IMR-90 (cell line): ENCODE data around the gene PPDPF. TPM values are rescaled to one million over a fixed set of nuclear protein-coding genes. Genes with fewer than 3 reads are reported as not detected.

Experiments used
- ATAC-seq: fragments of 200-7000 bp; cut with Tn5 transposase; 2 replicates; pipeline ENCODE4 v1.9.1; 2020; ENCODE audit warnings: low read depth, mild to moderate bottlenecking, moderate library complexity
- BruUV-seq: library from RNA; stranded (reverse); fragments of 400-500 nt; replicated peaks from 2 replicates; lab custom pipeline; 2021; lab: Mats Ljungman, UMichigan
- CTCF ChIA-PET: fragments of 300-600 bp; formaldehyde crosslinking; extraction: SDS; loops from one replicate; lab custom pipeline; 2021; ENCODE audit warnings: antibody characterized with exemption; lab: Yijun Ruan, JAX
- POLR2A ChIA-PET: fragments of 300-600 bp; sonication (Branson Sonifier 250); formaldehyde crosslinking; loops from one replicate; lab custom pipeline; 2022; ENCODE audit warnings: antibody characterized with exemption; ENCODE audit not compliant: unreplicated experiment; lab: Charles Lee
- DNase-seq: peaks from one replicate; pipeline ENCODE4 v3.0.0; 2013
- H2AFZ ChIP-seq: replicated peaks from 2 replicates; pipeline ENCODE3; 2013; ENCODE audit warnings: low read length, mild to moderate bottlenecking; ENCODE audit not compliant: poor library complexity
- H2AK5ac ChIP-seq: 2 replicates; pipeline ENCODE4 v1.6.1; 2013; ENCODE audit warnings: low read depth, low read length, inconsistent platforms
- H2AK9ac ChIP-seq: replicated peaks from 2 replicates; pipeline ENCODE3; 2013; ENCODE audit warnings: mild to moderate bottlenecking, low read depth, low read length, moderate library complexity; ENCODE audit not compliant: poor library complexity
- H2BK120ac ChIP-seq: 2 replicates; pipeline ENCODE4 v1.6.1; 2013; ENCODE audit warnings: low read depth, low read length, inconsistent platforms
- H2BK15ac ChIP-seq: 3 replicates; pipeline ENCODE4 v1.6.1; 2013; ENCODE audit warnings: low read depth, low read length, inconsistent platforms
- H2BK20ac ChIP-seq: 2 replicates; pipeline ENCODE4 v1.6.1; 2013; ENCODE audit warnings: low read depth, mild to moderate bottlenecking, inconsistent platforms, low read length, moderate library complexity
- H2BK5ac ChIP-seq: 2 replicates; pipeline ENCODE4 v1.6.1; 2013; ENCODE audit warnings: mild to moderate bottlenecking, low read depth, low read length, inconsistent platforms; ENCODE audit not compliant: poor library complexity, severe bottlenecking
- H3K14ac ChIP-seq: replicated peaks from 2 replicates; pipeline ENCODE4 v1.6.1; 2013; ENCODE audit warnings: low read depth, low read length, inconsistent platforms
- H3K18ac ChIP-seq: 2 replicates; pipeline ENCODE4 v1.6.1; 2013; ENCODE audit warnings: low read depth, low read length, control low read depth
- H3K23ac ChIP-seq: 2 replicates; pipeline ENCODE4 v1.6.1; 2013; ENCODE audit warnings: low read depth, low read length, inconsistent platforms
- H3K27ac ChIP-seq: 2 replicates; pipeline ENCODE4 v1.5.1; 2013; ENCODE audit warnings: mild to moderate bottlenecking, control low read depth, low read length; ENCODE audit not compliant: insufficient read depth
- H3K27me3 ChIP-seq: 2 replicates; pipeline ENCODE4 v1.6.1; 2013; ENCODE audit warnings: low read length; ENCODE audit not compliant: control insufficient read depth, insufficient read depth
- H3K36me3 ChIP-seq: 2 replicates; pipeline ENCODE4 v1.6.1; 2013; ENCODE audit warnings: low read length, mixed read lengths; ENCODE audit not compliant: control insufficient read depth, insufficient read depth
- H3K4ac ChIP-seq: 2 replicates; pipeline ENCODE4 v1.6.1; 2013; ENCODE audit warnings: low read depth, low read length, inconsistent platforms
- H3K4me1 ChIP-seq: 2 replicates; pipeline ENCODE4 v1.6.1; 2013; ENCODE audit warnings: low read length, mixed read lengths; ENCODE audit not compliant: control insufficient read depth, insufficient read depth
- H3K4me2 ChIP-seq: 2 replicates; pipeline ENCODE4 v1.6.1; 2013; ENCODE audit warnings: low read depth, mild to moderate bottlenecking, control low read depth, low read length, moderate library complexity
- H3K4me3 ChIP-seq: 2 replicates; pipeline ENCODE4 v1.5.1; 2013; ENCODE audit warnings: low read depth, mild to moderate bottlenecking, control low read depth, low read length, moderate library complexity; ENCODE audit not compliant: insufficient read depth
- H3K56ac ChIP-seq: 2 replicates; pipeline ENCODE4 v1.6.1; 2013; ENCODE audit warnings: low read length, inconsistent platforms; ENCODE audit not compliant: insufficient read depth; ENCODE audit errors: extremely low read depth
- H3K79me1 ChIP-seq, 2 experiments: 2 replicates each; pipeline ENCODE4 v1.6.1; 2013; ENCODE audit warnings: low read length in 2 of 2, inconsistent platforms in 1 of 2, low read depth in 1 of 2
- H3K9ac ChIP-seq: 2 replicates; pipeline ENCODE4 v1.6.1; 2013; ENCODE audit warnings: low read depth, low read length, control low read depth
- H3K9me1 ChIP-seq: 2 replicates; pipeline ENCODE4 v1.6.1; 2013; ENCODE audit warnings: low read length, inconsistent platforms; ENCODE audit not compliant: insufficient read depth
- H3K9me3 ChIP-seq: 2 replicates; pipeline ENCODE4 v1.6.1; 2013; ENCODE audit warnings: low read length; ENCODE audit not compliant: control insufficient read depth, insufficient read depth
- H4K20me1 ChIP-seq: 2 replicates; pipeline ENCODE4 v1.6.1; 2013; ENCODE audit warnings: low read length, inconsistent platforms; ENCODE audit not compliant: insufficient read depth
- H4K5ac ChIP-seq: 2 replicates; pipeline ENCODE4 v1.6.1; 2013; ENCODE audit warnings: mild to moderate bottlenecking, low read depth, low read length, control low read depth
- H4K8ac ChIP-seq, 2 experiments: 2 replicates each; pipeline ENCODE4 v1.6.1; 2013; ENCODE audit warnings: low read depth in 2 of 2, low read length in 2 of 2, control low read depth in 1 of 2, inconsistent platforms in 1 of 2
- H4K91ac ChIP-seq: 2 replicates; pipeline ENCODE4 v1.6.1; 2013; ENCODE audit warnings: low read depth, low read length, inconsistent platforms; ENCODE audit not compliant: insufficient read depth
- BHLHE40 ChIP-seq: fragments of 150-350 bp; IDR thresholded peaks from 2 replicates; pipeline ENCODE4 v1.6.1; 2016; ENCODE audit warnings: mild to moderate bottlenecking, low read depth, low read length
- CEBPB ChIP-seq: IDR thresholded peaks from 2 replicates; pipeline ENCODE4 v1.6.1; 2012; ENCODE audit warnings: low read depth, low read length, improper control_type of control experiment
- CHD1 ChIP-seq: IDR thresholded peaks from 2 replicates; pipeline ENCODE4 v1.6.1; 2012; ENCODE audit warnings: low read depth, low read length, improper control_type of control experiment
- CTCF ChIP-seq: conservative IDR thresholded peaks from 2 replicates; pipeline ENCODE4 v1.5.1; 2012; ENCODE audit warnings: mild to moderate bottlenecking, low read depth, low read length, improper control_type of control experiment
- FOS ChIP-seq: fragments of 150-350 bp; IDR thresholded peaks from 2 replicates; pipeline ENCODE4 v1.6.1; 2016; ENCODE audit warnings: low read depth, low read length
- MAFK ChIP-seq: IDR thresholded peaks from 2 replicates; pipeline ENCODE4 v1.6.1; 2012; ENCODE audit warnings: low read depth, low read length, improper control_type of control experiment
- MAZ ChIP-seq: IDR thresholded peaks from 2 replicates; pipeline ENCODE4 v1.6.1; 2012; ENCODE audit warnings: low read depth, mild to moderate bottlenecking, low read length, improper control_type of control experiment, moderate library complexity, borderline replicate concordance
- MXI1 ChIP-seq: IDR thresholded peaks from 2 replicates; pipeline ENCODE4 v1.6.1; 2012; ENCODE audit warnings: low read depth, mild to moderate bottlenecking, low read length, moderate library complexity, borderline replicate concordance
- RAD21 ChIP-seq: IDR thresholded peaks from 2 replicates; pipeline ENCODE4 v1.6.1; 2012; ENCODE audit warnings: low read length, improper control_type of control experiment
- RCOR1 ChIP-seq: IDR thresholded peaks from 2 replicates; pipeline ENCODE4 v1.6.1; 2012; ENCODE audit warnings: mild to moderate bottlenecking, low read length, improper control_type of control experiment; ENCODE audit not compliant: insufficient replicate concordance
- WGBS, 2 experiments: methylation state at CpG; one replicate each; pipeline versions ENCODE4 v1.1.5 to v1.1.7; 2013; ENCODE audit warnings: missing lambda C conversion rate in 2 of 2; ENCODE audit not compliant: insufficient read length in 1 of 2; ENCODE audit errors: extremely low coverage in 2 of 2; 5-methylcytosine and 5-hydroxymethylcytosine counted together
- dilution Hi-C: fragments of 300-500 bp; cut with HindIII; formaldehyde crosslinking; loops from one replicate; pipeline ENCODE4 v1.14.3; 2018; ENCODE audit warnings: low sequenced_read_pairs; ENCODE audit not compliant: unreplicated experiment
- in situ Hi-C: fragments of 300-500 bp; cut with MboI; formaldehyde crosslinking; loops from 3 replicates; pipeline ENCODE4 v1.14.3; 2019; ENCODE audit warnings: low sequenced_read_pairs, inconsistent platforms, mixed read lengths
- intact Hi-C: fragments of 100-400 bp; cut with micrococcal nuclease; formaldehyde crosslinking; loops from 2 replicates; pipeline ENCODE4 v1.10.0; 2022
- polyA plus RNA-seq, 3 experiments: library from polyadenylated mRNA; depleted of rRNA; stranded (reverse); fragments of >200 nt; gene quantifications; 2 replicates each; pipeline ENCODE4 v1.2.3, GENCODE V29; 2012; ENCODE audit warnings: low replicate concordance in 1 of 3
- total RNA-seq: library from RNA; depleted of rRNA; stranded (reverse); fragments of >200 nt; gene quantifications from 2 replicates; pipeline ENCODE4 v1.2.3, GENCODE V29; 2012
- TF ChIP-seq, protein P1 (sequence below): fragments of 150-350 bp; IDR thresholded peaks from 2 replicates; pipeline ENCODE4 v1.6.1; 2017; ENCODE audit warnings: mild to moderate bottlenecking, antibody characterized with exemption, low read length, low read depth
- TF ChIP-seq, protein P2 (sequence below): fragments of 150-350 bp; IDR thresholded peaks from 2 replicates; pipeline ENCODE4 v1.6.1; 2016; ENCODE audit warnings: low read depth, mild to moderate bottlenecking, low read length, moderate library complexity, borderline replicate concordance

Gene PPDPF
- total and polyA plus RNA-seq, 2 of the 4 experiments (the other 2 are of a cell fraction), result 12.9 to 171 TPM

DNA sequence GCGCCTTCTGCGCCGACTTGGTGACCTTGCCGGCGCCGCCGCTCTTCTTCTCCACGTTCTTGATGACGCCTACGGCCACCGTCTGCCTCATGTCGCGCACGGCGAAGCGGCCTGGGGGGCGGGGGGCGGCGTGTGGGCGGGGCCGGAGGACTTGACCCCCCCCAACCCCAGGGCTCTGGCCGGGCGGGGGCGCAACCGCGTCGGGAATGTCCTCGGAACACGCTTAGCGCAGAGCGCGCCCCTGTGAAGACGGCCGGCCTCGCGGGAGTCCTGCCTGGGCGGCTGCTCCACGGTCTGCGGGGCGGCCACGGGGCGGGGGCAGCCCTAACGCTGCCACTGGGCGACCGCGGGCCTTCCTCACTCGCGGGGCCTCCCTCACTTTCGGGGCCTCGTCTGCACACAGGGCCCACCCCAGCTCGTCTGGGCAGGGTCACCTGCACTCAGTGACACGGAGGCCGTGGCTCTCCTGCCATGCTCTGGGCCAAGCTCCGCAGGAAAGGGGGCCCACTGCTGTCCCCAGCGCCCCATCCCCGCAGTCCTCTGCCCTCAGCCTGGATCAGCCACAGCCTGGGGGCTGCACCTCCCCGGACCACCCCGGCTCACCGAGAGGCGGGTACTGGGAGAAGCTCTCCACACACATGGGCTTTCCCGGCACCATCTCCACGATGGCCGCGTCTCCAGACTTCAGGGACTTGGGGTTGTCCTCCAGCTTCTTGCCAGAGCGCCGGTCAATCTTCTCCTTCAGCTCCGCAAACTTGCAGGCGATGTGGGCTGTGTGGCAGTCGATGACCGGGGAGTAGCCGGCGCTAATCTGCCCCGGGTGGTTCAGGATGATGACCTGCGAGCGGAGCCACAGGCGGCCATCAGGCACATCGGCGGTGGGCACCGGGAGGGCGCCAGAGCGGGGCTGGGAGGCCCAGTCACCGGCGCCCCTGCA is 32.0 kb upstream of the PPDPF start (continued):
- no peak for TF ChIP-seq FOS

DNA sequence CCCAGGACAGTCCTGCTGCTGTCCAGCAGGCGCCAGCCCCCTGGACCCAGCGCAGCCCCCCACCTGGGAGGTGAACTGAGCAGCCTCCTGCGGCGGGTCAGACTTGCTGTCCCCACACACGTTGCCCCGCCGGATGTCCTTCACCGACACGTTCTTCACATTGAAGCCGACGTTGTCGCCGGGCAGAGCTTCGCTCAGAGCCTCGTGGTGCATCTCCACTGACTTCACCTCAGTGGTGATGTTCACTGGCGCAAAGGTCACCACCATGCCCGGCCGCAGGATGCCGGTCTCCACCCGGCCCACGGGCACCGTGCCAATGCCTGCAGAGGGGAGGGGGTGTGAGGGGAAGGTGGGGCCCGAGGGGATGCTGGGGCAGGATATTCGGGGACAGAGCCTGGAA is 30.1 kb upstream of the PPDPF start:
- Histone ChIP-seq H3K56ac (no peak overlapping the region), H3K4ac (no peak overlapping the region), H3K79me1 (no peaks in the 10 kb centered on the region), H3K14ac (no peak overlapping the region), H2BK120ac (no peak overlapping the region), H3K4me3 (no peak overlapping the region), H2BK15ac (no peak overlapping the region), H3K36me3 (no peaks in the 10 kb centered on the region), H3K23ac (no peak overlapping the region), H4K8ac (no peak overlapping the region), H2AFZ (no peak overlapping the region), H3K9me3 (no peaks in the 10 kb centered on the region), H3K9ac (no peak overlapping the region), H2AK9ac (no peak overlapping the region), H4K5ac (no peak overlapping the region), H4K91ac (no peak overlapping the region), H2AK5ac (no peak overlapping the region), H3K27me3 (peaks cover 20% of the 10 kb centered on the region), H3K4me2 (no peak overlapping the region), H3K4me1 (no peaks in the 10 kb centered on the region), H2BK5ac (no peak overlapping the region), H4K20me1 (no peaks in the 10 kb centered on the region), H2BK20ac (no peak overlapping the region), H3K27ac (no peak overlapping the region), H3K9me1 (no peaks in the 10 kb centered on the region), H3K18ac (no peak overlapping the region)
- no TSS peak for BruUV-seq
- intact Hi-C loops (no loop called here), in situ Hi-C loops (no loop called here), dilution Hi-C loops (no loop called here)
- ChIA-PET CTCF (no interaction called here), POLR2A (no interaction called here)
- DNase-seq, result no peak
- WGBS, 2 experiments, result 85% methylated on average over 15 of the region's 24 CpGs; no CpG with 5 or more reads in 1 of the 2 experiments
- ATAC-seq, result no peak
- no peak for TF ChIP-seq CTCF
- no peak for TF ChIP-seq RAD21
- no peak for TF ChIP-seq CHD1
- no peak for TF ChIP-seq MAFK
- no peak for TF ChIP-seq MXI1
- no peak for TF ChIP-seq MAZ
- no peak for TF ChIP-seq RCOR1
- TF ChIP-seq, protein P1, sequence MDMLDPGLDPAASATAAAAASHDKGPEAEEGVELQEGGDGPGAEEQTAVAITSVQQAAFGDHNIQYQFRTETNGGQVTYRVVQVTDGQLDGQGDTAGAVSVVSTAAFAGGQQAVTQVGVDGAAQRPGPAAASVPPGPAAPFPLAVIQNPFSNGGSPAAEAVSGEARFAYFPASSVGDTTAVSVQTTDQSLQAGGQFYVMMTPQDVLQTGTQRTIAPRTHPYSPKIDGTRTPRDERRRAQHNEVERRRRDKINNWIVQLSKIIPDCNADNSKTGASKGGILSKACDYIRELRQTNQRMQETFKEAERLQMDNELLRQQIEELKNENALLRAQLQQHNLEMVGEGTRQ, result no peak
- TF ChIP-seq FOS, result no peak
- TF ChIP-seq, protein P2, sequence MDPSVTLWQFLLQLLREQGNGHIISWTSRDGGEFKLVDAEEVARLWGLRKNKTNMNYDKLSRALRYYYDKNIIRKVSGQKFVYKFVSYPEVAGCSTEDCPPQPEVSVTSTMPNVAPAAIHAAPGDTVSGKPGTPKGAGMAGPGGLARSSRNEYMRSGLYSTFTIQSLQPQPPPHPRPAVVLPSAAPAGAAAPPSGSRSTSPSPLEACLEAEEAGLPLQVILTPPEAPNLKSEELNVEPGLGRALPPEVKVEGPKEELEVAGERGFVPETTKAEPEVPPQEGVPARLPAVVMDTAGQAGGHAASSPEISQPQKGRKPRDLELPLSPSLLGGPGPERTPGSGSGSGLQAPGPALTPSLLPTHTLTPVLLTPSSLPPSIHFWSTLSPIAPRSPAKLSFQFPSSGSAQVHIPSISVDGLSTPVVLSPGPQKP, result no peak
- no peak for TF ChIP-seq BHLHE40
- no peak for TF ChIP-seq CEBPB
